ENCODE data around the gene ARMC2.
"Not testable (repeated sequence)": the region's sequence is repeated elsewhere in the genome, so short reads cannot be mapped to it uniquely, and the experiment has no call there.

ARMC2 gene

DNA sequence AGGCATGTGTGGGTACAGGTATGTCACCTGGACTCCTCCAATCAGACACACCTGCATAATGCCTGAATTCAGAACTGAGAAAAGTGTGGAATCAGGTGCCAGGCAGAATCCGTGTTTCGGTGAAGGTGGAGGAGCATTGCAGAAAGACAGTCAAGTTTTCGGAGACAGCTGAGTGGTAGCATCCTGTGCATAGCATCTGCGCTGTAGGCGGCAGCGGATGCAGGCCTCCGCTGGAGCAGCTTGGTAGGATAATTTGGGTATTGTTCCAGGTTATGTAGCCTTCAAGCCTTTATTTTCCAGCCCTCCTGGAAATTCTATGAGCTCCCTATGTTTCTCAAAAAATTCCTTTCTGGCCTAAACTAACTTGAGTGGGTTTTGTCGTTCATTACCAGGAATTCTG, 15.5 kb upstream of the ARMC2 start:
- no peak for DNase-seq (ENCODE audit: low read depth)

DNA sequence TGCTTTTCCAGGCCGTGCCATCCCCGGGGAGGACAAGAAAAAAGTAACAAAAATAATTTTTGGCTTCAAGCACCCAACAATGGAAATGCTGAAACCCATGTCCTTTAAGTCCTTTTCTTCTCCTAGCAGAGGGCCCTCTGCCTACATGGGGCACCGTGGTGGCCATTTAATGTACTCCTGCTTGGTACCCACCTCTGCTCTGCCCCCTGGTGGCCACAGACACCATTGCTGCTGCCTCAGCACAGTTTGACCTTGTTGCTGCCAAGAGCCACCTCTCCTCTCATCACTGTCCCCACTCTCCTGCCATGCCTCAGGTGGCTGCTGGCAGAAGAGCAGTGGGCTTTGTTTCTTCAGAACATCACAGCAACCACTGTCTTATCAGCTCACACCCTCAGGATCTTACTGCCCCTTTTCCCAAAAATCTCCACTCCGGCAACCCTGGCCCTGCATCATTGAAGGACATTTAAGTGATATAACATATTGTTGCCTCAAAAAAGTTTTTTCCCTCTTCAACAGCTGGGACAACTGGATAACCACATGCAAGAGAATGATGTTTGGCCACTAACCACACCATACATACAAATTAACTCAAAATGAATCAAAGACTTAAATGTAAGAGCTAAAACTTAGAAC, 12.9 kb upstream of the ARMC2 start:
- DNase-seq (ENCODE audit: low read depth), result peak; percentile 69

DNA sequence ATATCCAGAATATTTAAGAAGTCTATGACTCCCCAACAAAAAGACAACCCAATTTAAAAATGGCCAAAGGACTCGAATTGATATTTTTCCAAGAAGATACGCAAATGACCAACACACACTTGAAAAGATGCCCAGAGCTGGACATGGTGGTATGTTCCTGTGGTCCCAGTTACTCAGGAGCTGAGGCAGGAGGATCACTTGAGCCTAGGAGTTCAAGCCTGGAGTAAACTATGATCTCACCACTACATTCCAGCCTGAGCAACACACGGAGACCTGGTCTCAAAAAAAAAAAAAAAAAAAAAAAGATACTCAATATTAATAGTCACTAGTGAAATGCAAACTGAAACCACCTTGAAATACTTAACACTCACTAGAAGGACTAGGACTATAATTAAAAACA, 12.2 kb upstream of the ARMC2 start:
- no peak for DNase-seq (ENCODE audit: low read depth)

DNA sequence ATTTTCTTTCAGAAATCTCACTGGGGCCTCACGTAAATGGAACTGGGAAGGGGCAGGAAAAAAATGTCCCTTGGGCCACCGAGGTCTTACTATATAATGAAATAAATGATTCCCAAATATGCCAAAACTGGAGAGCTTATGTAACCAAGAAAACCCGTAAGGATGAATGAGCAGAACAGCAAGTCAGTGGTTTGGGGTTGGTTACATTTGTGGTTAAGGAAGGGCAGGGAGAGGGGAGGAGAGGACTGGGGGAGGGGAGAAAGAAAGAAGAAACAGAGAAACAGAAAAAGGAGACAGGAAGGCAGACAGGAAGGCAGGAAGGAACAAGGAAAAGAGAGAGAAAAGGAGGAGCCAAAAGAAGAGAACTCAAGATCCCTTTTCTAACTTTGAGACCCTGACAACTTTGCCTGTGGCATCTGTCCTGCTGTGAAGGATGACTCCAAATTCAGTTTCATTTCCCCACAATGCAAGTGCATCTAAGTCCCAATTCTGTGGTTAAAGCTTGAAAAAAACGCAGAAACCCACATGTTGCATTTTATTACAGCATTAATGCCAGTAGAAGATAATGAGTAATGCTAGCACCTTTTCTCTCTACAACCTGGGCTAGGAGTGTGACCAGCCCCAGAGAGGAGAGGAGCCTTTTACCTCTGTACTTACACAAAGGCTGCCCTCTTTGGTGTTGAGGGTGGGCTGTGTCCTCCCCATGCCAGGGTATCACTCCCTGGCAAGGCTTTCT, 10.8 kb upstream of the ARMC2 start:
- no peak for DNase-seq (ENCODE audit: low read depth)

DNA sequence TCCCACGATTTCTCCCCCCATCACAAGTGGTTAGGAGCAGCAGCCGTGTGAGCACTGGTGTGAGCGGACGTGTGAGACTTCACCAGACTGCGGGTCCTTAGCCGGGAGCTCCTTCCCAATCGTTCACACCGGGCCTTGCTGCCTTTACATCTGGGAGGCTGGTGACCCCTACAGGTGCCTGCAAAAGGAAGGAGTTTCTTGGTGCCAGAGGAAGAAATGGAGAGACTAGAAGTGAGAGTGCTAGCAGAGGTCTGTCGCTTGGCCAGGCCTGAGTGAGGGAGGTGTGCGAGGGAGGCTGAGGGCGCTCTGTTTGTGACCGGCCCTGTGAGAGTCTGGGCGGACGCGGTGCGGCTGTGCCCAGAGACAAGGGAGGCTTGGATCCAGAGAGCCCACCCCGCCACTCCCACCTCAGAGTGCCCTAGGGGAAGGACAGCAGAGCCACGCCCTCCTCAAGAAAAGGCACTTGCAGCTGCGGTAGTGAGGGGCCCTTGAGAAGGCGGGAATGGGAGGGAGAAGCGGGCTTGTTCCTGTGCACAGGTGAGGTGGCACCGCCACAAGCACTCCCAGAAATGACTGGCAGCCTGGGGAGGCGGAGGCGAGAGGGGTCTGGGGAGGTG, 10.0 kb upstream of the ARMC2 start:
- no peak for DNase-seq (ENCODE audit: low read depth)

DNA sequence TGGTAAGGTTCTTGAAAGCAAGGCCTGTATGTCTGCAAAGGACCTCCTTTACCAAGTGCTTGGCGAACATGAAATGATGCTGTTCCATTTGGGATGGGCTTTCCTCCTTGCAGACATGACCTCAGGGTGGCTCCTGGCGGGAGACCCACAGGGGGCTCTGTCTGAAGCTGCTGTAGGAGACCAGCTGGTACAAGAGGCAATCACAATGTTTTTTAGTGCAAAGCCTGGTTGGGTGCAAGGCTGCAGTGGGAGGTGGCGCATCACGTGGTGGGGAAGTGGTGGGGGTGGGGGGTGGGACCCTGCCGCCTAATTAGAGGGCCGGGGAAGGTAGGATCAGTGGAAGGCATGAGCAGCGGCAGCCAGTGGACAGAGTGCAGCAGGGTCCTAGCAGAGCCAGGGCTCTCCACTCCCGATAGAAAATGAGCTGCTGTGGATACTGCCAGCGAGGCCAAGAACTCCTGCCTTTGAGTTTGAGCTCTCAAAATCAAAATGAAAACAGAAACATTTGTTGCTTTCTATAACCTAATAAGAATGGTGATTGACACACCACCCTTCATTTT, 9.1 kb upstream of the ARMC2 start:
- no peak for DNase-seq (ENCODE audit: low read depth)

DNA sequence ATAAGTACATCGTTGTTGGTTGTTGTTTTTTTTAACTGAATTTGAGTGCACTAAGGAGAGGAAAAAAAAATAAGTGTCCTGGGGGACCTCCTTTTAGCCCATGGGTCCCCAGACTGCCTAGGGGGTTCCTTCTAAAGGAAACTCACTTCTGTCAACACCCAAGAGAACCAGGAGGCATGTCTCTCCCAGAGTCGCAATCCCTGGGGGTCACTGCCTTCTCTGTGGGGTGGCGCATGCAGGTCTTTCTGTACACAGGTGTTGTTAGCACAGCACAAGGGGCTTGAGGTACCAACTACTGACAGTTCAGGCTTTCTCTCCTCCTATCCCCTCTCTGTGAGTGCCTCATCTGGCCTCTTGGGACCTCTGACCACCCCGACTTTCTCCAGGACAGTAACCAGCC, 7.3 kb upstream of the ARMC2 start:
- no peak for DNase-seq (ENCODE audit: low read depth)

DNA sequence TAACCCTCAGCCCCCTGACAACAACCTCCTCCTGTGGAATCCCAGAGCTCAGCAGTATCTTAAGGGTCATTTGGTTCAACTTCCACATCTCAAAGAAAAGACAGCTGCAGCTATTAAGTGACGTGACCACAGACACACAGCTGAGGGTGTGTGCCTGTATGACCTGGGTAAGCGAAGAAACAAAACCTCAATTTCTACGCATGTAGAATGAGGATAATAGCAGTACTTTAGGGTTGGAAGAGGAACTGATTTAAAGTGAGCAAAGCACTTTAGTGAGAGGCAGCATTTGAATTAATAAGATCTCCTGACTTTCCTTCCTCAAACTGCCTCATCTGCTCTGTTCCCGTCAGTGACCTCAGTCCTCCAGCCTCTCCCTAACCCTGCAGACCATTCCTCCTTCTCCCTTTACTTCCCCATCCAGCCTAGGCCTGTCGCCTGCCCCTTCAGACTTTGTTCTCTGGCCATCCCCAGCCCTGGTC, 6.8 kb upstream of the ARMC2 start:
- no peak for DNase-seq (ENCODE audit: low read depth)

DNA sequence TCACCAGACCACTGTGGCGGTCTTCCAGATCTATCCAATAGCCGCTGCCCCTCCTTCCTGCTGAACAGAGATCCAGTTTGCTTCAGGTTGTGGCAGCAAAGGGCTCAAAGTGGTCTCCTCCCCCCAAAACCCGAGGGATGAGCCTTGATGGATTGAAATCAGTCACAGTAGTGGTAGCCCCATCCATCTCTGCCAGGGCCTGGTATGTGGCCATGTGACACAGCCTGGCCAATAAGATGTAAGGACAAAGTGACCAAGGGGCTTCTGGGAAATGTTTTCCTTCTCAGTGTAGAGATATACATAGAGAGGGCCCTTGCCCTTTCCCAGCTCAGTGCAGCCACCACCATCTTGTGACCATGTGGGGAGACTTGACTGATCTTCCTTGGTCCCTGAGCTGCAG, 4.1 kb upstream of the ARMC2 start:
- no peak for DNase-seq (ENCODE audit: low read depth)

DNA sequence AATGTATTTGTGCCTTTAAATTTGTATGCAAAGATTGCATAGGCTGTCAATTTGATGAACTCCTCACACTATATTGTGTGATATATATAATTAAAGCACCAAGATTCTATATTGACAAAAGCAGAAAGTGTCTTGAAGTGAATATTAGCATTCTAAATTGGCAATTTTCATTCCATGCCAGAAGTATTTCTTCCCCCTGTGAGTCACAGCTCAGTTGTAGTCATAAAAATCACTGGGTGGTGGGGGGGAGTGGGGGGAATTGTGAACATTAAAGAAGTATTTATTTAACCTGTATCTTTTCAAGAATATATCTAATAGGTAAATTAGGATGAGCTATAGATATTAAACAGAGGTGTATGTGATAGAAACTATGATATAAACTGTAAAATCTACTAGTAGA, 3.1 kb upstream of the ARMC2 start:
- DNase-seq (ENCODE audit: low read depth), result no peak

DNA sequence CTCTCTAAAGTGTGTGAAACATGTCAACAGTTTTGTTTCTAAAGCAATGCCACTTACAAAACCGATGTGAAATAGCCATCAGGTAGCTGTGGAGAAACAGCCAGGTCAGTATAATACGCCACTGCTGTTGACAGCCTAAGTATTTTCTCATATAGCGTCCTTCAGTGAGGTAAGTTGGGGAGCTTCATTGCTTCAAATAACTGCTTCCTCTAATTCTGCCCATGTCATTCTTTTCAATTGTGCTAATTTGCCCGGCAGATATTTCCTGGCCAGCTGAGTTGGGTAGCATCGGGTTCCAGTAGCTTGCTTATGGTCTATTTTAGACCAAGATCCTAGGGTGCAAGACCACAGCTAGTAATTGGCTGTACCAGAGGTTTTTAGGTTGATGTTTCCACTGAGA, 2.1 kb upstream of the ARMC2 start:
- no peak for DNase-seq (ENCODE audit: low read depth)

DNA sequence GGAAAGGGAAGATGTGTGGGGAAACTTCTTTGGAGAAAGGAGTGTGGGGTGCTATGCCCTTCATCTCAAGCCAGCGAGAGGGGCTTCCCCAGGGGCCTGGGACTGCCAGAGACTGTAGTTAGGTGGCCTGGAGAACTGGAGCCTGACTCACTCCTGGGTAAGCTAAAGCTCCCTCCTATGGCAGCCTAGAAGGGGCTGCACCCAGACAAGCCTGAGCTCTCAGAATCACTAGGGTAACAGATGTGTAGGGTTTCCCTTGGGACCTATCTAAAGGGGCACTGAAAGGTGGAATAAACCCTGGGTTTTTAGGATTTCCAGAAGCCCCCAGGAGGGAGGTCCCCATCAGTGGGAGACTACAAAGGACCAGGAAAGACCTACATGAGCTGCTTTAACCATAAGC, 1.6 kb upstream of the ARMC2 start:
- no peak for DNase-seq (ENCODE audit: low read depth)

DNA sequence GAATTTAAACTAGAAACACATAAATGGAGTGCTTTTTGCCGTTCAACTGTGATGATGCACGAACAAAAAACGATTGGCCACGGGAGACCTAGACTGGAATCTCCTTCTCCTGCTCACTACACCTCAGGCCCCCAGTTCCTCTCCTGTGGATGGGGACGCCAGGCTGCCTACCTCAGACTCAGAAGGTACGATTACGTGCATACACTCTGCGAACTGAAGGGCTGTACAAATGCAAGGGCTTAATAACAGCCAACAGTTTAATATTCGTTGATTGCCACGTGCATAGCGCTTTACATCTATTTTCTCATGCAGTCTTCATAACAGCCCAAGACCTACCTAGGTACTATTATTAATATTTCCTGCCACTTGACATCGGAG, 495 bp upstream of the ARMC2 start:
- no peak for DNase-seq (ENCODE audit: low read depth)

DNA sequence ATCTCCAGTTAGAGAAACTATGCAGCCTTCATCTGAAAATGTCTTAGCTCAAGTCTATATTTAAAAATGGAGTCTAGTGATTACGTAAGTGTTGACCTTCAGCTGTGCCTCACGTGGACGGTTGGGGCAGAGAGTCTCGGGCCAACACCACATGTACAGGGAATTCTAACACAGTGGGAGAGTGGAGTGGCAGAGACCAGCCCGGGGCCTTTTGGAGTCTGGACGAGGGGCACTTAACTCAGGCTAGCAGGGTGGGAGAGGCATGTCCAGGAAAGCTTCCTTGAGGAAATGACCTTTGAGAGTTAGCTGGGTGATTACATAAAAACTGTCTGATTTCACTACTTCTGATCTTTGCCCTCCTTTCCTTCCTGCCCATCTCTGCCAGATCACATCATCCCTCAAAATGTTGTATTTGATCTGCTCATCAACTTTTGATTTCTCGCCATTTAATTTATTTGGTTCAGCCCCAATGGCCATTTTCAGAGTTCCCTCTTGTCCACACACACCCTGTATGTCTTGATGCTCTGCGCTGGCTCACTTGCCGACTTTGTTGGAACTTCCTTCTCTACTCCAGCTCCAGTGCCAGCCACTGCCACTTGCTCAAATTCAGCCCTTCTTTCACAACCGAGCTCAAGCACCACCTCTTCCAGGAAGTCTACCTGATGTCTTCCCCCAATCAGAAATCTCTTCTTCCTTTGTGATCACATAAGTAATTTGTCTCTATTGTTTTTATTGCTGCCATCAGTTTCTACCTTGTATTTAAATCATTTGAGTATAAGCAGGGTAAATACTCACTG, 2.6 kb downstream of the ARMC2 start:
- no peak for DNase-seq (ENCODE audit: low read depth)

DNA sequence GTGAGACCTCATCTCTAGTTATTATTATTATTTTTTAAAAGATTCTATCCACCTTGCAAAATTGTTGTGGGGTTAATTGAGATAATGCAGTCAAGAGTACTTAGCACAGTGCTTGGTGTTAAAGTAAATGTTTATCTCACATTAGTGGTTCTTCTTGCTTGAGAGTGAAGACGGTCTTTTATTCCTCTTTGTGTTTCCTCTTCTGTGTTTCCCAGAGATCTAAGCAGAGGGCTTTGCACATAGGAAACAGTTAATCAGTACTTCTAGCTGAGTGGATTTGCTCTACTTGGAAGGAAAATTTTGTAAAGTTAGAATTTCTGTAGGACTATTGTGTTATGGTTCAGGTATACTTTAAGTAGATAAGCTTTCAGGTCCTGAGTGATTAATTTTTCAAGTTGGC, 3.5 kb downstream of the ARMC2 start:
- DNase-seq (ENCODE audit: low read depth), result no peak

DNA sequence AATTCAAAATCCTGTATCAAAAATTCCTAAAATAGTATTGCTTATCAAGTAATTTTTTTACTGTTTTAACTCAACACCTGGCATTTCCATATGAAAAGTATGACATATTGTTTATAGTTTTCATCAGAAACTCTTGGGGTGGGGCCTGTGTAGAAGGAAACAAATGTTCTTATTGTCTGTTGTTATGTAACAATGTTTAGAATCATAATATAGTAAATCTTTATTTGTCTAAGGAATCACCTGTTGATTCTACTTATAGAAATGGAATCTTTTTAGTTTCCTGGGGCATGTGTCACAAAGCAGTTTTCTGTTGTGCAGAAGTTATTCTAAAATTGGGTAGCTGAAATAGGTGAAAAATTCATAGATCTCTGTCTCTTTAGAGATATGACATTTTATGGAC, 4.9 kb downstream of the ARMC2 start:
- no peak for DNase-seq (ENCODE audit: low read depth)

DNA sequence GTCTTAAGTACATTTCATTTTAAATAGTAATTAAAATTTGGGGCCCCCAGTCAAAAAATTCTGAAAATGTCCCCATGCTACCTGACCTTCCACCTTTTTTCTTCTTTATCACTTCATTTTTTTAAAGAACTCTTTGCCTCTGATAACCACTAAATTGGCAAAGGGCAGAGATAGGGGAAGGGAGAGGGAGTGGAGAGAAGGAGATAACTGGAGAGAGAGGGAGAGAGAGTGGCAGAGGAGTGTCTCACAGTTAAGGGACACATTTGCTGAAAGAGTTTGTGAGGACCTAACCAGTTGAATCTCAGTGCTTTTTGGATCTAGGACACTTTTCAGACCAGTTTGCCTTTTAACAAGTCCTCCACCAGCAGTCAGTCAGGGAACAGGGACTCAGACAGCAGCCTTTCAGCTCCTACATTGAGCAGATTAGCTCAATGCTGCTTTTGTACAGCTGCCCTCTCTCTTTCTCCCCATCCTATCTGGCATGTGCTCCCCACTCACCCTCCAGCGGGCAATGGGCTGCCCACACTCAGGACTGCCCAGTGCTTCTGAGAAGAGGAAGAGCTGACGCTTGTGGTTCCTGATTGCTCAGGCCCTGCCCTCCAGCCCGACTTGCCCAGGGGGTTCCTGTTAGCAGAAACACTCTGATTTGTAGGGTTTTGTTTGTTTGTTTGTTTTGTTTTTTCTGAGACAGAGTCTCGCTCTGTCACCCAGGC, 14.4 kb downstream of the ARMC2 start:
- DNase-seq (ENCODE audit: low read depth), result no peak

DNA sequence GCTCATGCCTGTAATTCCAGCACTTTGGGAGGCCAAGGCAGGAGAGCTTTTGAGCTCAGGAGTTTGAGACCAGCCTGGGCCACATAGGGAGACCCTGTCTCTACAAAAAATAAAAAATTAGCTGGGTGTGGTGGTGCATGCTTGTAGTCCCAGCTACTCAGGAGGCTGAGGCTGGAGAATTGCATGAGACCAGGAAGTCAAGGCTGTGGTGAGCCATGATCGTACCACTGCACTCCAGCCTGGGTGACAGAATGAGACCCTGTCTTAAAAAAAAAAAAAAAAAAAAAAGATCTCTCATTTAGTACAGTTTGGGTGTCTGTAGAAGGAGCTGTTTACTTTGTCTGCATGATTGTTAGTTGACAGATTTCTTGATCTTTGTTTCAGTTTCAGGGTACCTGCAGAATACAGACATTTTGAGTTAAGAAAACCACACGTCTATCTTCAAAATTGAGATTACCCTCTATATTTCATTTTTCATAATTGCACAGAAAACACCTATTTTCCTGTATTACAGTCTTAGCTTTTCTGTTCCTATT, 17.6 kb downstream of the ARMC2 start:
- not testable (repeated sequence) for DNase-seq (ENCODE audit: low read depth)

DNA sequence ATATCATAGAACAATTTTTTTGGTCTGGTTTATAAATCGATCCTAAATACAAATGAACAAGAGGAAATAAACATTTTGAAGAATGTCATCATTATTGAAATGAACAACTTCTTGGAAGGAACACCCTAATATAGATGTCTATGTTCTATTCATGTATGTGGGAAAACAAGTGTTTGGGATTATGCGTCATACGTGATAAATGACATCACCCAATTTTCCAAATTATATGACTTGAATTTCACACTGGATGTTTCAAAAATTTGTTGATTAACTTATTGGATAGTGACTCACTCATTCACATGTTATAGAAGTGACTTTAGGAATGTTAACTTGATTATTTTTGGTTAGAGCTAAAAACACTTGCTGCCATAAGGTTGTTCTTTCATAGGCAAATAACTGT, 18.6 kb downstream of the ARMC2 start:
- no peak for DNase-seq (ENCODE audit: low read depth)

DNA sequence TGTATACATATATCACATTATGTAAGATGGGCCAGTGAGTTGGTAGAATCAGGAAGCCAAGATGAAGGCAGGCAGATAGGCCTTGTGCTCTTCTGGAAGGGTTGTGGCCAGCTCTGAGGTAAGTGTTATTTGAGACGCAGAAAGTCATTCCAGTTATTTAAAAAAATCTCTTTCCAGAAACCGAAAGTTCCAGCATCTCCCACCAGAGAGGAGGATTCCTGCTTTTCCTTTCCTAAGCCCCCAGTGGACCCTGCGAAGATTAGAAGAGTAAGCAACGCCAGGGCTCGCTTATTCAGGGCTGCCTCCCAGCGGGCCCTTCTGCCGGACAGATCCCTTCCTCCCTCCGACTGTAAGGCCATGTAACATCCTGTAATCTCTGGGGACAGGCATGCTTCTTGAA, 20.4 kb downstream of the ARMC2 start:
- no peak for DNase-seq (ENCODE audit: low read depth)

DNA sequence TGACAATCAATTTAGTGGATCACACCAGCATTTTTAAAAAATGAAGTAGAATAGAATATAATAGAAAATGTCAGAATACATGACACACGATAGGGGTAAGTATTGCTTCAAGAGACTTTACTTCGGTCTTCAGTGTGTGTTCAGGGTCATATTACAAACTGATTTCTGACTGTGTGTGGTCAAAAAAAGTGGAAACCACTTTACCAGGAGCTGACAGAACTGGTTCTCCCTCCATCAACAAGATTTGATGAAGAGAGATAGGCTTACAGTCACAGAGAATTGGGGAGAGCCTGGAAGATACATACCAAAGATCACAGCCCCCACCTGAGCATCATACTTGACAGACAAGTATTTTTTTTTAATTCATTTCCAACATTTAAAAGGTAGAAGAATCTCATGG, 21.7 kb downstream of the ARMC2 start:
- no peak for DNase-seq (ENCODE audit: low read depth)

DNA sequence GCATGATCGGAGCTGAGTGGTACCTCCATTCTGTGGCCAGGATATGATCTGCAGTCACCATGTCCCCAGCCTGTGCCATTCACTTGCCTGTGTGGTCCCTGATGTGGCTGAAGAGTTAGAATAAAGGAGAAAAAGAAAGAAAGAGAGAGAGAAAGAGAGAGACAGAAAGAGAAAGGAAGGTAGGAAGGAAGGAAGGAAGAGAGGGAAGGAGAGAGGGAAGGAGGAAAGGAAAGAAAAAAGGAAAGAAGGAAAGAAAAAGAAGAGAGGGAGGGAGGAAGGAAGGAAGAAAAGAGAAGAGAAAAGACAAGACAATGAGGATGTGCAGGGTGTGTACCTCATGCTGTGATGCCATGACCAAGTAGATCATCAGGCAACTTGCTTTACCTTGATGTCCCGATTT, 22.1 kb downstream of the ARMC2 start:
- DNase-seq (ENCODE audit: low read depth), result no peak

All from activated T-helper 1 cell treated with Interleukin-2 at 50 U/mL for 16 hours (primary cell).